Skeletal muscle satellite cell (primary cell): ENCODE results near the gene KCNE1.

Experiments
- H3K27me3 ChIP-seq: 2 replicates; pipeline ENCODE4 v1.7.0; 2013; ENCODE audit warnings: low read length; ENCODE audit not compliant: control insufficient read depth, insufficient read depth
- H3K36me3 ChIP-seq: 2 replicates; pipeline ENCODE4 v1.7.0; 2013; ENCODE audit warnings: mild to moderate bottlenecking, control low read depth, low read length; ENCODE audit not compliant: insufficient read depth
- H3K4me1 ChIP-seq: 2 replicates; pipeline ENCODE4 v1.7.0; 2013; ENCODE audit warnings: low read length; ENCODE audit not compliant: control insufficient read depth, insufficient read depth
- H3K4me2 ChIP-seq: 2 replicates; pipeline ENCODE4 v1.7.0; 2013; ENCODE audit warnings: mild to moderate bottlenecking, low read length
- H3K4me3 ChIP-seq: 2 replicates; pipeline ENCODE4 v1.7.0; 2013; ENCODE audit warnings: low read length
- H3K9ac ChIP-seq: 2 replicates; pipeline ENCODE4 v1.7.0; 2013; ENCODE audit warnings: mild to moderate bottlenecking, low read depth, low read length, moderate library complexity
- H3K9me3 ChIP-seq: replicated peaks from 2 replicates; pipeline ENCODE4 v1.7.0; 2013; ENCODE audit warnings: mild to moderate bottlenecking, control low read depth, low read length

The KCNE1 gene

GRCh38 chr21:34550182-34550799 is 38.3 kb upstream of the KCNE1 start:
- no peaks in the 10 kb centered on the region for H3K36me3 ChIP-seq
- H3K9ac ChIP-seq, result no peak overlapping the region
- no peak overlapping the region for H3K4me2 ChIP-seq
- H3K4me1 ChIP-seq, result peaks cover 27% of the 10 kb centered on the region
- H3K9me3 ChIP-seq, result no peaks in the 10 kb centered on the region
- no peak overlapping the region for H3K4me3 ChIP-seq
- no peaks in the 10 kb centered on the region for H3K27me3 ChIP-seq

- H3K9me3 ChIP-seq, result no peaks in the 10 kb centered on the region
Observed at GRCh38 chr21:34548781-34549376, 36.9 kb upstream of the KCNE1 start.

GRCh38 chr21:34546542-34546941 is 34.5 kb upstream of the KCNE1 start:
- H3K27me3 ChIP-seq, result no peaks in the 10 kb centered on the region
- H3K4me3 ChIP-seq, result no peak overlapping the region
- no peak overlapping the region for H3K4me2 ChIP-seq
- H3K4me1 ChIP-seq, result peaks cover 18% of the 10 kb centered on the region
- no peaks in the 10 kb centered on the region for H3K9me3 ChIP-seq
- H3K9ac ChIP-seq, result no peak overlapping the region
- no peaks in the 10 kb centered on the region for H3K36me3 ChIP-seq

More at GRCh38 chr21:34548781-34549376, 36.9 kb upstream of the KCNE1 start:
- Histone ChIP-seq H3K4me3 (no peak overlapping the region), H3K9ac (no peak overlapping the region), H3K27me3 (no peaks in the 10 kb centered on the region), H3K4me1 (peaks cover 35% of the 10 kb centered on the region), H3K36me3 (no peaks in the 10 kb centered on the region), H3K4me2 (no peak overlapping the region)

- peaks cover 18% of the 10 kb centered on the region for H3K4me1 ChIP-seq
- H3K9ac ChIP-seq, result peak overlapping the region; percentile 66
- peak overlapping the region; percentile 69 for H3K4me2 ChIP-seq
- H3K27me3 ChIP-seq, result no peaks in the 10 kb centered on the region
- H3K9me3 ChIP-seq, result no peaks in the 10 kb centered on the region
- H3K36me3 ChIP-seq, result no peaks in the 10 kb centered on the region
- peak overlapping the region; percentile 50 for H3K4me3 ChIP-seq
Observed at GRCh38 chr21:34545079-34545884, 33.3 kb upstream of the KCNE1 start.

GRCh38 chr21:34544032-34544496 is 32.1 kb upstream of the KCNE1 start:
- H3K9ac ChIP-seq, result peak overlapping the region; percentile 18
- no peaks in the 10 kb centered on the region for H3K36me3 ChIP-seq
- H3K4me2 ChIP-seq, result no peak overlapping the region
- no peaks in the 10 kb centered on the region for H3K9me3 ChIP-seq
- H3K4me3 ChIP-seq, result no peak overlapping the region
- H3K27me3 ChIP-seq, result no peaks in the 10 kb centered on the region
- H3K4me1 ChIP-seq, result peaks cover 18% of the 10 kb centered on the region

GRCh38 chr21:34543017-34543416 is 31.0 kb upstream of the KCNE1 start:
- H3K9me3 ChIP-seq, result no peaks in the 10 kb centered on the region
- H3K4me3 ChIP-seq, result no peak overlapping the region
- H3K27me3 ChIP-seq, result no peaks in the 10 kb centered on the region
- H3K4me2 ChIP-seq, result no peak overlapping the region
- H3K9ac ChIP-seq, result no peak overlapping the region
- H3K4me1 ChIP-seq, result peaks cover 18% of the 10 kb centered on the region
- no peaks in the 10 kb centered on the region for H3K36me3 ChIP-seq

- Histone ChIP-seq H3K4me1 (peaks cover 15% of the 10 kb centered on the region), H3K9me3 (no peaks in the 10 kb centered on the region), H3K27me3 (no peaks in the 10 kb centered on the region)
Observed at GRCh38 chr21:34540206-34540605, 28.2 kb upstream of the KCNE1 start.

GRCh38 chr21:34537838-34538237 is 25.8 kb upstream of the KCNE1 start:
- H3K4me3 ChIP-seq, result no peak overlapping the region
- H3K9ac ChIP-seq, result no peak overlapping the region
- H3K4me1 ChIP-seq, result peaks cover 8% of the 10 kb centered on the region
- no peak overlapping the region for H3K4me2 ChIP-seq
- H3K36me3 ChIP-seq, result no peaks in the 10 kb centered on the region
- H3K27me3 ChIP-seq, result no peaks in the 10 kb centered on the region
- H3K9me3 ChIP-seq, result no peaks in the 10 kb centered on the region

More at GRCh38 chr21:34540206-34540605, 28.2 kb upstream of the KCNE1 start:
- no peak overlapping the region for H3K4me2 ChIP-seq
- no peak overlapping the region for H3K4me3 ChIP-seq
- H3K36me3 ChIP-seq, result no peaks in the 10 kb centered on the region
- H3K9ac ChIP-seq, result no peak overlapping the region

- Histone ChIP-seq H3K9me3 (no peaks in the 10 kb centered on the region), H3K9ac (no peak overlapping the region), H3K27me3 (no peaks in the 10 kb centered on the region), H3K4me1 (peaks cover 8% of the 10 kb centered on the region), H3K4me3 (no peak overlapping the region), H3K4me2 (no peak overlapping the region), H3K36me3 (no peaks in the 10 kb centered on the region)
Observed at GRCh38 chr21:34536820-34537219, 24.8 kb upstream of the KCNE1 start.

- Histone ChIP-seq H3K9ac (no peak overlapping the region), H3K4me1 (peaks cover 8% of the 10 kb centered on the region), H3K36me3 (no peaks in the 10 kb centered on the region), H3K27me3 (no peaks in the 10 kb centered on the region), H3K4me3 (no peak overlapping the region), H3K4me2 (no peak overlapping the region), H3K9me3 (no peaks in the 10 kb centered on the region)
Observed at GRCh38 chr21:34536311-34536710, 24.3 kb upstream of the KCNE1 start.

- Histone ChIP-seq H3K36me3 (no peaks in the 10 kb centered on the region), H3K27me3 (no peaks in the 10 kb centered on the region), H3K4me2 (no peak overlapping the region), H3K4me1 (peaks cover 8% of the 10 kb centered on the region), H3K9ac (no peak overlapping the region), H3K9me3 (no peaks in the 10 kb centered on the region), H3K4me3 (no peak overlapping the region)
Observed at GRCh38 chr21:34535886-34536285, 23.9 kb upstream of the KCNE1 start.
